GM10266 (cell line): ENCODE data around the gene ZNF496.

Experiments used
- DNase-seq: peaks from one replicate; pipeline ENCODE4 v3.0.0; 2012; ENCODE audit errors: extremely low spot score
- TF ChIP-seq, protein P1 (sequence below): IDR thresholded peaks from 2 replicates; pipeline ENCODE4 v1.5.1; 2012; ENCODE audit warnings: mild to moderate bottlenecking, low read depth; ENCODE audit not compliant: control insufficient read depth, insufficient read depth; ENCODE audit errors: missing control alignments

The ZNF496 gene

DNA sequence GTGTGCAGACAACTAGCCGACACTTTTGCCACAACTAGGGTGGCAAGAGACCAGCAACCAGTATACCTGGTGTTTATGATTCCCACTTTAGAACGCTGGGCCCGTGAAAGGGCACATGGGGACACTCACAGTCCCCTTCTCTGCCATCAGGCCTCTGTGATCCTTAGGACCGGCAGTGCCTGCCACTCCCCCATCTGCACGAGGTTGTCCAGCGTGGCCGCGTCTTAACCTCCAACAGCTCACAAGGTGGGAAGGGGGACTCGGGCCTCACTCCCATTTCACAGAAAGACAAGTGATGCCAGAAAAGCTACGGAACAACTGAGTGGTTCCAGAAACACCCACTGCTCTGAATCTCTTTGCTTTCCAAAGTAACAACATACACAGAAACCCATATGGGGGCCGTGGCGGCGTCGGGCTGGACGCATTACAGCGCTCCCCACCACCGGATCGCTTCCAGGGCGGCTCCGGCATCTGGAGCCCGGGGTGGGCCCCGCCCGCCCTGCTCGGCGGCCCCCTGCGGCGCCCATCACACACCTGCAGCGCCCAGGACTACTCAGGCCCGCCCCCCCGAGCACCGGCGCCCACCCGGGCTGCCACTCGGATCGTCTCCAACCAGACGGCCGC, 1.0 kb downstream of the ZNF496 start:
- DNase-seq = no peak
- TF ChIP-seq, protein P1, sequence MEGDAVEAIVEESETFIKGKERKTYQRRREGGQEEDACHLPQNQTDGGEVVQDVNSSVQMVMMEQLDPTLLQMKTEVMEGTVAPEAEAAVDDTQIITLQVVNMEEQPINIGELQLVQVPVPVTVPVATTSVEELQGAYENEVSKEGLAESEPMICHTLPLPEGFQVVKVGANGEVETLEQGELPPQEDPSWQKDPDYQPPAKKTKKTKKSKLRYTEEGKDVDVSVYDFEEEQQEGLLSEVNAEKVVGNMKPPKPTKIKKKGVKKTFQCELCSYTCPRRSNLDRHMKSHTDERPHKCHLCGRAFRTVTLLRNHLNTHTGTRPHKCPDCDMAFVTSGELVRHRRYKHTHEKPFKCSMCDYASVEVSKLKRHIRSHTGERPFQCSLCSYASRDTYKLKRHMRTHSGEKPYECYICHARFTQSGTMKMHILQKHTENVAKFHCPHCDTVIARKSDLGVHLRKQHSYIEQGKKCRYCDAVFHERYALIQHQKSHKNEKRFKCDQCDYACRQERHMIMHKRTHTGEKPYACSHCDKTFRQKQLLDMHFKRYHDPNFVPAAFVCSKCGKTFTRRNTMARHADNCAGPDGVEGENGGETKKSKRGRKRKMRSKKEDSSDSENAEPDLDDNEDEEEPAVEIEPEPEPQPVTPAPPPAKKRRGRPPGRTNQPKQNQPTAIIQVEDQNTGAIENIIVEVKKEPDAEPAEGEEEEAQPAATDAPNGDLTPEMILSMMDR = no peak

DNA sequence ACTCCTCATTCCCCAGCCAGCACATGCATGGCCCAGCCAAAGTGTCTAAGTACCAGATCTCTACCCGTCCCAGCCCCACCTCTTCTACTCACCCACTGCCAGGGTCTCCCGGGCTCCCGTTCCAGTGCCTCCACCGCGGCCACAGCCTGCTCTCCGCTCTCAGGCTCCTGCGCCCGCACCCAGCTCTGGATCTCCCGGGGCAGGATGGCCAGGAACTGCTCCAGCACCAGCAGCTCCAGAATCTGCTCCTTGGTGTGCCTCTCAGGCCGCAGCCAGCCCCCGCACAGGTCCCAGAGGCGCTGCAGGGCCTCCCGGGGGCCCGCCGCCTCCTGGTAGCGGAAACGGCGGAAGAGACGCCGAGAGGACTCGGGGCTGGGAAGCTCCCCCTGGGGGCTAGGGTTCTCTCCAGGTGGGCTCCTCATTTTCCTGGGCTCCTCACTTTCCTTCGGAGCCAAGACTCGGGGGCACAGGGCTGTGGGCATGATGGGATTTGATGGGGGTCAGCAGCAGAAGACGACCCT, 2.5 kb downstream of the ZNF496 start:
- TF ChIP-seq, protein P1 = no peak
- no peak for DNase-seq

DNA sequence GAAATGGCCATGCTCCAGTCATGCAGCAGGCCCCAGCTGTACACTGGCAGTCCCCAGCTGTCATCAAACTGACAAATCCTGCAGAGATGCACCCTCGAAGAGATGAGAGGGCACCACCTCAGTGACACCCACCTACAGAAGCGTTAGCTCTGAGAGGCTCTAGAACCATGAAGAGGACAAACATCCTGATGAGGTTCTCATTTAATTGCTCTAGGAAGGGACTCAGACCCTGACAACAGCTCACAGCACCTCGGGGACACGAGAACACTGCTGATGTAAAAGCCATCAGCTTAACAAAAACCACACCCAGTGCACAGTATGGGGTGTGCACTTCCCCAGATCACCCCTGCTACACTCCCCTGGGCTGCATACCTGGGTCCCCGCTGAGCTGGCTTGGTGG, 3.4 kb downstream of the ZNF496 start:
- no peak for DNase-seq

DNA sequence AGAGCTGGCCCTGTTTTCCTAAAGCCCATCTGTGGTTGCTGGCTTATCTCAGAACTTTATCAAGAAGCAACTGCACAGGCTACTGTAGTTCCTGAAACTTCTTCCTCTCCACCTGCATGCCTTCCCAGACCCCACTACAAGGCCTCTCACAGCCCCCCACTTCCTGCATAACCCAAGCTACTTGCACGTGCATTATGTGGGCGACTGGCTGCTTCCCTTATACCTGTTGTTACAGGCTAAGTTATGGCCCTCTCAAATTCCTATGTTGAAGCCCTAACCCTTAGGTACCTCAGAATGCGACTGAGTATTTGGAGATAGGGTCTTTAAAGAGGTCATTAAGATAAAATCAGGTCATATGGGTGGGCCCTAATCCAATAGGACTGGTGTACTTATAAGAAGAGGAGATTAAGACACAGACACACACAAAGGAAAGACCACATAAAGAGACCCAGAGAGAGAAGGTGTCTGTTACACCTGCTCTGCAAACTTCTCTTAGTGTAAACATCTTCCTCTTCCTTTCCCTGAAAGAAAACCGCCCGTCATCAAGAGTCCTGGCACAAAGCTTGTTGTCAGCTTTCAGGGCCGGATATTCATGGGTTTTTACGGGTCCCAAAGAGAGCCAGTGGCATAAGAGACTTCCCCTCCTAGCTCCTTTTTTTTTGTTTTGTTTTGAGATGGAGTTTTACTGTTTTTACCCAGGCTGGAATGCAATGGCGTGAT, 5.1 kb downstream of the ZNF496 start:
- TF ChIP-seq, protein P1 = no peak
- no peak for DNase-seq

More for the DNA sequence above, 3.4 kb downstream of the ZNF496 start:
- TF ChIP-seq, protein P1 = no peak

DNA sequence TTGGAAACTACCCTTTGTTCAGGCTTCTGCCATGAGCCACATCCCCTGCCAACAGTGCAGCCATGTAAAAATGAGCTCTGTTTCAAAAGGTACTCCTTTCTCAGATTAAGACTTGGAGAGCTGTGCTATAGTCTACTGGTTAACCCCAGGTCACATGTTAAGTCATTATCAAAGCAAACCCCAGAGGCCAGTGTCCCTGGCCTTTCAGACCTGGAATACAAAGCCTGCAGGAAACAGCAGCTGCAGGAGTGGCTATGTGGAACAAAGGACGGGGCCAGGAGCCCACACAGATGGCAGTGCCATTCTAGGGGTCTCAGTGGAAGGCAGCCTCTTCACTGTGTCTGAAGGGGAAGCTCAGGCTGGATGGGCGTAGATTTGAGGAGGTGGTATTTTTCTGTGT, 6.7 kb downstream of the ZNF496 start:
- no peak for DNase-seq
- TF ChIP-seq, protein P1 = no peak

DNA sequence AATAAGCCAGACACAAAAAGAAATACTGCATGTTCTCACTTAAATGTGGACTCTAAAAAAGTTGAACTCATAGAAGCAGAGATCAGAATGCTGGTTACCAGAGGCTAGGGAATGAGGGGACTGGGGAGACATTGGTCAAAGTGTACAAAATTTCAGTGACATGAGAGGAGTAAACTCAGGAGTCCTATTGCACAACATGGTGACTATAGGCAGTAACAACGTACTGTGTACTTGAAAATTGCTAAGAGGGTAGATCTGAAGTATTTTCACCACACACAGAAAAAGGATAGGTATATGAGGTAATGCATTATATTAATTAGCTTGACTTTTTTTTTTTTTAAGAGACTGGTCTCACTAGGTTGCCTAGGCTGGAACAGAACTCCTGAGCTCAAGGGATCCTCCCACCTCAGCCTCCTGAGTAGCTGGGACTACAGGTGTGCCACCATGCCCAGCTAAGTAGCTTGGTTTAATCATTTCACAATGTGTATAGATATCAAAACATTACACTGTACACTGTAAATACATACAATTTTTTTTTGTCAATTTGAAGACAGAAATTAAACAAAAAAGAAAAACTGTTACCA, 7.4 kb downstream of the ZNF496 start:
- no peak for DNase-seq

More for the DNA sequence above, 7.4 kb downstream of the ZNF496 start:
- TF ChIP-seq, protein P1 = no peak
